Gastroesophageal sphincter (tissue), 3 donors: ENCODE measurements around the gene RFC1.

Source experiments
- CTCF ChIP-seq, 4 experiments: fragments of 200-600 bp in 2 of 4; fragments of 450-650 bp in 2 of 4; sonication (generic) in 1 of 4; IDR thresholded peaks; one replicate each; pipeline ENCODE4 v1.5.1; 2017 to 2019; ENCODE audit warnings: antibody characterized with exemption in 4 of 4, mild to moderate bottlenecking in 2 of 4, moderate library complexity in 2 of 4
- POLR2A ChIP-seq, 2 donors: fragments of 450-650 bp; IDR thresholded peaks; one replicate each; pipeline ENCODE4 v1.6.1; 2017; ENCODE audit warnings: antibody characterized with exemption in 2 of 2, mild to moderate bottlenecking in 2 of 2, moderate library complexity in 1 of 2

DNA sequence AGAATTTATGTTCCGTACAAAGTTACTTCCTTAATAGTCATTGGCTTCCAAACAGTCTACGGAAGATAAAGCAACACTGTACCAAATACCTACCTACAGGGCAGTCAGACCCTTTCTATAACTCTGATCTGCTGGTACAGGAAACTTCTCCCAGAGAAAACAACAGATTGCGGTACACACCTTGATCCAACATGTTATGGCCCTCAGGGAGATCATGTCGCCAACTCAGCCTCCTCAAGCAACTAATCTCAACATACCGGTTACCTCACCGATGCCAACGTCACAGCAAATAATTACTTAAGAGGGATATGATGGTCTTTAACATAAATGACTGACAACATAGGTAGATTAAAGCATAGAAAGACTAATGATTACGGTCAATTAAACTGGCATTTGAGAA, 70.4 kb downstream of the RFC1 start:
- TF ChIP-seq CTCF (IDR thresholded peaks at IDR 0.05) (no peak), POLR2A (IDR thresholded peaks at IDR 0.05) (no peak)
